Stimulated activated CD8-positive, alpha-beta memory T cell treated with anti-CD3 and anti-CD28 coated beads, Interleukin-15, amount 100 ng/mL, for 4 hours (primary cell): ENCODE measurements around the gene CNNM3.
"Not testable (repeated sequence)": the region's sequence is repeated elsewhere in the genome, so short reads cannot be mapped to it uniquely, and the experiment has no call there.

Experiments used
- DNase-seq, 2 donors: peaks; one replicate each; pipeline ENCODE4 v3.0.0-alpha.2; 2020; ENCODE audit warnings: low read depth in 2 of 2

Gene CNNM3

GRCh38 chr2:96798733-96799622, 17.1 kb upstream of the CNNM3 start:
- no peak for DNase-seq

GRCh38 chr2:96799623-96799935, 16.5 kb upstream of the CNNM3 start:
- no peak for DNase-seq

- DNase-seq = no peak
These were observed 15.7 kb upstream of the CNNM3 start for GRCh38 chr2:96800061-96801004.

GRCh38 chr2:96801005-96801785, 14.9 kb upstream of the CNNM3 start:
- DNase-seq = peak; percentile 32 to 53

- DNase-seq = peak in 1 of 2 donors; percentile 13
These were observed 14.1 kb upstream of the CNNM3 start for GRCh38 chr2:96801786-96802595.

GRCh38 chr2:96802721-96803120, 13.3 kb upstream of the CNNM3 start:
- no peak for DNase-seq

- DNase-seq = no peak
These were observed 11.1 kb upstream of the CNNM3 start for GRCh38 chr2:96804986-96805385.

- not testable (repeated sequence) for DNase-seq
These were observed 10.1 kb upstream of the CNNM3 start for GRCh38 chr2:96805946-96806345.

- DNase-seq = peak in 1 of 2 donors; percentile 9
These were observed 9.5 kb upstream of the CNNM3 start for GRCh38 chr2:96806468-96807126.

- DNase-seq = no peak
These were observed 9.0 kb upstream of the CNNM3 start for GRCh38 chr2:96807127-96807471.

- DNase-seq = no peak
These were observed 7.8 kb upstream of the CNNM3 start for GRCh38 chr2:96808176-96808837.

GRCh38 chr2:96809216-96809882, 6.7 kb upstream of the CNNM3 start:
- no peak for DNase-seq

GRCh38 chr2:96809951-96810782, 5.9 kb upstream of the CNNM3 start:
- no peak for DNase-seq

- DNase-seq = no peak
These were observed 5.3 kb upstream of the CNNM3 start for GRCh38 chr2:96810783-96811192.

GRCh38 chr2:96811917-96812316, 4.2 kb upstream of the CNNM3 start:
- no peak for DNase-seq

- no peak for DNase-seq
These were observed 2.4 kb upstream of the CNNM3 start for GRCh38 chr2:96813656-96814055.

- DNase-seq = no peak
These were observed 542 bp upstream of the CNNM3 start for GRCh38 chr2:96815326-96816126.
